Smooth muscle cell (in vitro differentiated cells): Measurements from ENCODE around the gene IL1A. TPM values are rescaled to one million over a fixed set of nuclear protein-coding genes. Genes with fewer than 3 reads are reported as not detected.

Source experiments
- DNase-seq: peaks from one replicate; lab custom pipeline; 2025; ENCODE audit not compliant: unreplicated experiment; lab: John Stamatoyannopoulos, UW
- H2AFZ ChIP-seq: fragments of 200-600 bp; sonication (generic); 2 replicates; pipeline ENCODE4 v1.6.0; 2016; ENCODE audit warnings: antibody characterized with exemption, low read depth, mild to moderate bottlenecking
- H3F3A ChIP-seq: fragments of 200-600 bp; sonication (generic); 2 replicates; pipeline ENCODE4 v1.6.0; 2017; ENCODE audit warnings: antibody characterized with exemption, low read depth
- H3K27ac ChIP-seq: fragments of 200-600 bp; sonication (generic); 2 replicates; pipeline ENCODE4 v1.5.1; 2016; ENCODE audit warnings: low read depth, mild to moderate bottlenecking
- H3K27me3 ChIP-seq: fragments of 200-600 bp; sonication (generic); 2 replicates; pipeline ENCODE4 v1.6.1; 2016; ENCODE audit warnings: low read depth, mild to moderate bottlenecking
- H3K36me3 ChIP-seq: fragments of 200-600 bp; sonication (generic); 2 replicates; pipeline ENCODE4 v1.5.1; 2016; ENCODE audit warnings: low read depth
- H3K4me1 ChIP-seq: fragments of 200-600 bp; sonication (generic); 2 replicates; pipeline ENCODE4 v1.5.1; 2016; ENCODE audit warnings: low read depth
- H3K4me2 ChIP-seq: fragments of 200-600 bp; sonication (generic); 2 replicates; pipeline ENCODE4 v1.6.0; 2016; ENCODE audit warnings: mild to moderate bottlenecking
- H3K4me3 ChIP-seq: fragments of 200-600 bp; sonication (generic); 2 replicates; pipeline ENCODE4 v1.5.1; 2016; ENCODE audit warnings: mild to moderate bottlenecking
- H3K79me2 ChIP-seq: fragments of 200-600 bp; sonication (generic); 2 replicates; pipeline ENCODE4 v1.6.0; 2016; ENCODE audit warnings: low read depth, mild to moderate bottlenecking
- H3K9ac ChIP-seq: fragments of 200-600 bp; sonication (generic); 2 replicates; pipeline ENCODE4 v1.6.0; 2016; ENCODE audit warnings: low read depth
- H3K9me3 ChIP-seq: fragments of 200-600 bp; sonication (generic); replicated peaks from 2 replicates; pipeline ENCODE4 v1.5.1; 2016; ENCODE audit warnings: low read depth
- H4K20me1 ChIP-seq: fragments of 200-600 bp; sonication (generic); 2 replicates; pipeline ENCODE4 v1.6.0; 2016; ENCODE audit warnings: low read depth
- whole genome bisulfite sequencing: methylation state at CpG from one replicate; pipeline ENCODE4 v1.1.7; 2016; ENCODE audit warnings: low lambda C conversion rate; 5-methylcytosine and 5-hydroxymethylcytosine counted together
- polyA plus RNA-seq: library from polyadenylated mRNA; unstranded; fragments of >200 nt; fragmentation: Nextera tagmentation; extraction: Ambion mirVana; gene quantifications from 2 replicates; pipeline ENCODE4 v1.2.1, GENCODE V29; 2016
- total RNA-seq: library from RNA; depleted of rRNA; stranded (reverse); fragments of >200 nt; gene quantifications from 2 replicates; pipeline ENCODE4 v1.2.3, GENCODE V29; 2014
- TF ChIP-seq, protein P1 (sequence below): fragments of 200-600 bp; sonication (generic); IDR thresholded peaks from 2 replicates; pipeline ENCODE4 v1.5.1; 2017; ENCODE audit warnings: borderline replicate concordance, mild to moderate bottlenecking, antibody characterized with exemption; ENCODE audit not compliant: insufficient read depth, poor library complexity, severe bottlenecking

The IL1A gene
- total and polyA plus RNA-seq, 2 experiments from 2014 or later: 1.4 to 6.4 TPM

DNA sequence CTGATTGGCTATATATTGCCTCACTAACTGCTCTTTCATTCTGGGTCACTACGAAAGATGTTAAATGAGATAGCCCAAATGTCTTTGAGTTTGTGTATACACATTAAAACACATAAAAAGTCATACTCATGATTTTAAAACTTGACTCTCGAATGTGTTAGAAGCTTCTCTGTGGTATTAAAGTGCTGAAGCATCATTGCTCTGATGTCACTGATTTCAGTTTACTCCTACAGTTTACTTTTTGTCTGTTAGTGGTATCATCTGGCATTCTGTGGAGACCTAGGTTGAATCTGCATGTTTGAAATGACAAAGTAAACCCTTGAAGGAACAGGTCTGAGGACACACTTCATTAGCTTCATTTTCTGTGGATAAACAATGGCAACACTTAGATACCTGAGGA lies 52.8 kb downstream of the IL1A start:
- TF ChIP-seq, protein P1, sequence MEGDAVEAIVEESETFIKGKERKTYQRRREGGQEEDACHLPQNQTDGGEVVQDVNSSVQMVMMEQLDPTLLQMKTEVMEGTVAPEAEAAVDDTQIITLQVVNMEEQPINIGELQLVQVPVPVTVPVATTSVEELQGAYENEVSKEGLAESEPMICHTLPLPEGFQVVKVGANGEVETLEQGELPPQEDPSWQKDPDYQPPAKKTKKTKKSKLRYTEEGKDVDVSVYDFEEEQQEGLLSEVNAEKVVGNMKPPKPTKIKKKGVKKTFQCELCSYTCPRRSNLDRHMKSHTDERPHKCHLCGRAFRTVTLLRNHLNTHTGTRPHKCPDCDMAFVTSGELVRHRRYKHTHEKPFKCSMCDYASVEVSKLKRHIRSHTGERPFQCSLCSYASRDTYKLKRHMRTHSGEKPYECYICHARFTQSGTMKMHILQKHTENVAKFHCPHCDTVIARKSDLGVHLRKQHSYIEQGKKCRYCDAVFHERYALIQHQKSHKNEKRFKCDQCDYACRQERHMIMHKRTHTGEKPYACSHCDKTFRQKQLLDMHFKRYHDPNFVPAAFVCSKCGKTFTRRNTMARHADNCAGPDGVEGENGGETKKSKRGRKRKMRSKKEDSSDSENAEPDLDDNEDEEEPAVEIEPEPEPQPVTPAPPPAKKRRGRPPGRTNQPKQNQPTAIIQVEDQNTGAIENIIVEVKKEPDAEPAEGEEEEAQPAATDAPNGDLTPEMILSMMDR: no peak
- H3K36me3 ChIP-seq: no peaks in the 10 kb centered on the region
- no peak overlapping the region for H3K4me3 ChIP-seq

DNA sequence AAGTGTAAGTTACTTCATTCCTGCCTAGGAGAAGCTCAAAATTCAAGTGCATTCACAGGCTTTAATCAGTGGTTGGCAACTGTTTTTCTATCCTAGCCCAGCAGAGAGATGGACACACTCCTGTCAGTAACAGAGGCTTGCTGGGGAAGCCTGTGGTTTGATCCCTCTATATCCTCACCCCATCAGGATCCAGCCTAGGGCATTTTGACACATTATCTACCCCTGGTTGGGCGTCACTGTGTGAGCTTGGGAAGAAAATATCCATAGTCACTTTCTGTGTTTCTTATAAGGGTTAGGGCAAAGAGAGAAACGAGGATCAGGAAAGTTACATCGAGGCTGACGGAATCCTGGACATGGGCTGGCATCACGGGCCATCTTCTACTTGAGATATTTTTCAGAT lies 53.5 kb downstream of the IL1A start:
- H3K9ac ChIP-seq: no peak overlapping the region
- TF ChIP-seq, protein P1: no peak
- no peaks in the 10 kb centered on the region for H3K36me3 ChIP-seq
- no peak for DNase-seq
- H3K9me3 ChIP-seq: no peaks in the 10 kb centered on the region
- H2AFZ ChIP-seq: no peak overlapping the region
- H3K79me2 ChIP-seq: no peaks in the 10 kb centered on the region
- H4K20me1 ChIP-seq: no peaks in the 10 kb centered on the region
- no peaks in the 10 kb centered on the region for H3F3A ChIP-seq
- WGBS: 85% methylated on average over 5 of the region's 5 CpGs
- H3K4me2 ChIP-seq: no peak overlapping the region
- no peak overlapping the region for H3K4me3 ChIP-seq
- no peaks in the 10 kb centered on the region for H3K4me1 ChIP-seq
- no peaks in the 10 kb centered on the region for H3K27me3 ChIP-seq
- no peak overlapping the region for H3K27ac ChIP-seq

More for the DNA sequence above, 52.8 kb downstream of the IL1A start:
- no peaks in the 10 kb centered on the region for H3K4me1 ChIP-seq
- no peak overlapping the region for H3K4me2 ChIP-seq
- H3K9ac ChIP-seq: no peak overlapping the region
- H3K27ac ChIP-seq: no peak overlapping the region
- no peaks in the 10 kb centered on the region for H4K20me1 ChIP-seq
- no peak for DNase-seq
- no peaks in the 10 kb centered on the region for H3F3A ChIP-seq
- no peaks in the 10 kb centered on the region for H3K9me3 ChIP-seq
- 81% methylated on average over 2 of the region's 2 CpGs for WGBS
- H3K27me3 ChIP-seq: no peaks in the 10 kb centered on the region
- H3K79me2 ChIP-seq: no peaks in the 10 kb centered on the region
- H2AFZ ChIP-seq: no peak overlapping the region

DNA sequence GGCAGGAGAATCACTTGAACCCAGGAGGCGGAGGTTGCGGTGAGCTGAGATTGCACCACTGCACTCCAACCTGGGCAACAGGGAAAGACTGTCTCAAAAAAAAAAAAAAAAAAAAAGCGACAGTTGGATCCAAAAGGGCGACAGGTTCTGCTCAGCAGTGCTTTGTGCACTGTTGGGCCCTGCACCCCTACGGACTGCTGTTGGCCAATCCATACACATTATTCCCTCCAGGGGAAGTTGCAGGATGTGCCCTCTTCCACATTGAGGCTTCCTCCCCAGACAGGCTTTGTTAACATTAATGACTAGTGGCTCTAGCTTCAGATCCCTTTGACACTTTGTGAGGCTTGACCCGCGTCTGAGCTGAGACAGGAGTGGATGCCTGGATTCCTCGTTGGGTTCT lies 54.1 kb downstream of the IL1A start:
- H3F3A ChIP-seq: no peaks in the 10 kb centered on the region
- H3K9me3 ChIP-seq: no peaks in the 10 kb centered on the region
- H2AFZ ChIP-seq: no peak overlapping the region
- no peaks in the 10 kb centered on the region for H3K36me3 ChIP-seq
- H3K27me3 ChIP-seq: no peaks in the 10 kb centered on the region
- WGBS: 90% methylated on average over 8 of the region's 8 CpGs
- H3K4me3 ChIP-seq: no peak overlapping the region
- TF ChIP-seq, protein P1: no peak
- no peak overlapping the region for H3K9ac ChIP-seq
- no peaks in the 10 kb centered on the region for H3K4me1 ChIP-seq
- no peak for DNase-seq
- H4K20me1 ChIP-seq: no peaks in the 10 kb centered on the region
- no peak overlapping the region for H3K4me2 ChIP-seq
- H3K27ac ChIP-seq: no peak overlapping the region
- H3K79me2 ChIP-seq: no peaks in the 10 kb centered on the region

DNA sequence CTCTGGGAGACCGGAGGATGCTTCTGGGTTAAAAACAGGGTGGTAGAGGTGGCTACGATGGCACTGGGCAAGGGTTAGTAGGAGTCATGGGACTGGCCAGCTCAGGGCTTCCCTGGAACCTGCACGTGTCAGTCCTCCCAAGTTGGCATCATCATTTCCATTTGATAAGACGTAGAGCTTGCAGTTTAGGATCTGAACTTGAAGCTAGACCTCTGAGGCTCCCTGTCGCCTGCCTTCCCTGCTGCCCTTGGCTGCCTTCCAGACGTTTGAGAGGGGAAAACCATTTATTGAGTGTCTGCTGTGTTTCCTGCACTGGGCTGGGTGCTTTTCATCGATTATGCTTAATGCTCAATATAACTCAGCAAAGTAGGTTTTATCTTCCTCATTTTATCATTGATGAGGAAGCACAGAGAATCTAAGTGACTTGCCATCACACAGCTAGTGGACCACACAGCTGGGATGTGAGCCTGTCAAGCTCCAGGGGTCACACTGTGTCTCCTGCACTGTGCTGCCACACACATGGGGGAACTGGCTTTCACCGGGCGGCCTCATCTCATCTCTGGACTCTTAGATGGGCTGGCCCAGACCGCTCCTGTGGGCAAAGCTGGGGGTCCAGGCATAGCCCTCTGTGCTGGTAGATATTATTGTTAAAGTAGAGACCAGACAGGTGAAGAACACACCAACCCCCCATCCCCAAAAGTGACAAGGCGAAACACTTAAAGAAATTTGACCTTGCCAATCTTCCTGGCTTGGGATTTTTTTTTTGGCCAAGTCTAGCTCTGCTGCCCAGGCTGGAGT lies 55.7 kb downstream of the IL1A start:
- Histone ChIP-seq H3K4me2 (no peak overlapping the region), H3K36me3 (no peaks in the 10 kb centered on the region), H3F3A (no peaks in the 10 kb centered on the region), H4K20me1 (no peaks in the 10 kb centered on the region), H3K27me3 (no peaks in the 10 kb centered on the region), H3K79me2 (no peaks in the 10 kb centered on the region), H2AFZ (no peak overlapping the region), H3K9me3 (no peaks in the 10 kb centered on the region), H3K27ac (no peak overlapping the region), H3K4me1 (no peaks in the 10 kb centered on the region), H3K4me3 (no peak overlapping the region), H3K9ac (no peak overlapping the region)
- 52% methylated on average over 11 of the region's 11 CpGs for WGBS
- no peak for DNase-seq
- TF ChIP-seq, protein P1: no peak
